Central memory CD4-positive, alpha-beta T cell (primary cell): ENCODE results near the gene LCNL1.

Source experiments
- DNase-seq: peaks from one replicate; pipeline ENCODE4 v3.0.0; 2022

Gene LCNL1

GRCh38 chr9:136977223-136977622 is 5.6 kb upstream of the LCNL1 start, which contains the start of gene PTGDS:
PTGDS (plus strand) TSS chr9:136977504; CDS start chr9:136977579, 75 bp downstream.
- no peak for DNase-seq

DNA sequence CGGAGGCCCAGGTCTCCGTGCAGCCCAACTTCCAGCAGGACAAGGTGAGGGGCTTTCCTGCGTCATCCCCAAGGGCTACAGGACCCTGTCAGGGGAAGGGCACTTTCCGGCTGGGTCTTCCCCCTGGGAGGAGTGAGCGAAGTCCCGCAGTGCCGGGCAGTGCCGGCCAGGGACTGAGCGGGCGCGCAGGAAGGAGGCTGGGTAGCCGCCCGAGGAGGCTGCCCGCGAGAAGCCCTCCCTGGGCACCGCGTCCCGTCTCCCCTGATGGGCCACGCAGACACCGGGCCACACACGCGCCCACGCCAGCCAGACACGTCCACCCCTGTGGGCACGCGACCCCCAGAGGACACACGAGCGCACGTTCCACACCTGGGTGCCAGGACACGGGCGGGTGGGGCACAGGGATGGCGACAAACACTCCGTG is 5.1 kb upstream of the LCNL1 start:
- no peak for DNase-seq

GRCh38 chr9:136978073-136978864 is 4.5 kb upstream of the LCNL1 start:
- peak; percentile 67 for DNase-seq

DNA sequence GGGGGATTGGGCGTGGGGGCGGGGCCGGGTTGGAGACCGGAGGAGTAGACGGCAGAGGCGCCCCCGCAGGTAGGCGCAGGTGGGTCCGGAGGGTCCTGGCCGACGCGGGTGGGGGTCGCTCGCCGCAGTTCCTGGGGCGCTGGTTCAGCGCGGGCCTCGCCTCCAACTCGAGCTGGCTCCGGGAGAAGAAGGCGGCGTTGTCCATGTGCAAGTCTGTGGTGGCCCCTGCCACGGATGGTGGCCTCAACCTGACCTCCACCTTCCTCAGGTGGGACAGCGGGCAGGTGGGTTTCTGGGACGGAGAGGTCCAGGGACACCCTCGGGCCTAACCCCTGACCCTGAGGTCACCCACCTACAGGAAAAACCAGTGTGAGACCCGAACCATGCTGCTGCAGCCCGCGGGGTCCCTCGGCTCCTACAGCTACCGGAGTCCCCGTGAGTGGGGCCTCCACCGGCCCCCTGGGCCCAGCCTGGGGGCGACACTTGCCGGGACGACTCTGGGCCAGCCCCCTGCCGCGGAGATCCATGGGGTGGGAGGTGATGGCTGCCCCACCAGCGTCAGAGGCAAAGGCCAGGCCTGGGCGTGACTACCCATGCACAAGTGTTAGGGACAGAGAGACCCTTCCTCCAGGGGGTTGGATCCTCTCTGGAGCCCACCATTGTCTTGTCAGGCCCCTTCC is 3.8 kb upstream of the LCNL1 start:
- DNase-seq, result no peak

DNA sequence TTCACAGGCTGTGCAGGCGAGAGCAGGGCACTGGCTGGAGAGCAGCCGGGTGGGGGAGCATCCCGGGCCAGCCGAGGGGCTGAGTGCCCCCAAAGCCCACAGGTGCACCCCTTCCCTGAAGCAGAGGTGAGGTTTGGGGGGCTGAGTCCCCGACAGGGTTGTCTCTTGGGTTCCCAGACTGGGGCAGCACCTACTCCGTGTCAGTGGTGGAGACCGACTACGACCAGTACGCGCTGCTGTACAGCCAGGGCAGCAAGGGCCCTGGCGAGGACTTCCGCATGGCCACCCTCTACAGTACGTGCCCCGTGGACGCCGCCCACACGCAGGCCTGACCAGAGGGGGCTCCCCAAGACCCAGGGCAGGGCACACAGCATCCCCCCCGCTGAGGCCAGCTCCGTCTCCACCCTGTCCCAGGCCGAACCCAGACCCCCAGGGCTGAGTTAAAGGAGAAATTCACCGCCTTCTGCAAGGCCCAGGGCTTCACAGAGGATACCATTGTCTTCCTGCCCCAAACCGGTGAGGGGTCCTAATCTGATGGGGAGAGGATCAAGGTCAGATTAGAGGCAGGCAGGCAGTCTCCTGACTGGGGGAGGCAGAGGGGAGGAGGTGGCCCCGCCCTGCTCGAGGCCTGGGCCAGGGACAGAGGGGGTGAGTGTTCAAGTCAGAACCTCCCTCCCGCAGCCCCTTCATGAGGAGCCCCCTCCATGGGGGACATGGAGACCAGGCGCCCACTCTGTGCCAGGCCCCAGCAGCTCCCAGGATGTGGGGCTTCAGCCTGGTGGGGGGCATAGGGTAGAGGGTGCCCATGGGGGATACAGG is 2.8 kb upstream of the LCNL1 start:
- no peak for DNase-seq

- no peak for DNase-seq
Measured at GRCh38 chr9:136980669-136981478, 1.9 kb upstream of the LCNL1 start.

GRCh38 chr9:136981588-136982231 is 1.1 kb upstream of the LCNL1 start:
- no peak for DNase-seq

DNA sequence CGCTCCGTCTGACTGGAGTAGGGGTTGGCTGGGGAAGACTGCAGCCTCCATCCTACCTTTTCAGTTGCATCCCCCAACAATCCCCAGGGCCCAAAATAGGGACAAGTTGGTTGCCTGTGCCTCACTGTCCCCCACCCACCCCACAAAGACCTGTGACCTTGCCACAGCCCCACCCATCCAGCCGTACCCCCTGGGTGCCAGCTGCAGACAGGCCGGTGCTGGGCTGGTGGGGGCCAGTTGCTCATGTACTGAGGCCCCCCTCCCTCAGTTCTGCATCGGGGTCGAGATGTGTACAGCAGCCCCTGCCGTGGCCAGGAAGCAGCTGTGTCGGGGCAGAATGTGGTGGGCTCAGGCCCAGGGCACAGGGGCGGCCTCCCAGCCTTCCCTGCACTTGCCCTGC is 374 bp downstream of the LCNL1 start:
- DNase-seq, result no peak

GRCh38 chr9:136983656-136984314 is 992 bp downstream of the LCNL1 start:
- DNase-seq, result no peak

DNA sequence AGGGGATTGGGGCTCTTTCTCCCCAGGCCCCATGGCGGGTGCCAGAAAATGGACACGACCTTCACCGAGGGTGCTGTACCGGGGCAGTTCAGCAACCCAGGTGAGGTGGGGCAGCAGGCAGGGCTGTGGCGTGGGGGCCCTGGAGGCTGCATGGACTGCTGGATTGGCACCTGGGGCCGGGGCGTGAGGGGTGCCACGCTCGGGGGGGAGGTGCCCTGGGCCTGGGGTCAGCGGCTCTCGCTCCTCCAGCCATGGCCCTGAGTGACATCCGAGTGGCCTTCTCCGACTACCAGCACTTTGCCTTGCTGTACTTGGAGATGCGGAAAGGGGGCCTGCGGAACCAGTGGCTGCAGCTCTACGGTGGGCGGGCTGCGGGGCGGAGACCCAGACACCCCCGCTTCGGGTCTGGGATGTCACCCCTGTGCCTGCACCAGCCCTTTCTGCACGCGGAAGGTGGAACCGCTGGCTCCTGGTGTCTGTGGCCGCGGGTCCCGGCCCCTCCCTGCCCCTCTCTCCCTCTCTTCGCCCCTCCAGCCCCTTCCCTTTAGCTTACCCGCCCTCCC is 1.8 kb downstream of the LCNL1 start:
- DNase-seq, result no peak

GRCh38 chr9:136985027-136985602 is 2.3 kb downstream of the LCNL1 start:
- DNase-seq, result no peak

GRCh38 chr9:136985853-136986252 is 3.1 kb downstream of the LCNL1 start:
- DNase-seq, result no peak

GRCh38 chr9:136988872-136989271 is 6.1 kb downstream of the LCNL1 start:
- no peak for DNase-seq

DNA sequence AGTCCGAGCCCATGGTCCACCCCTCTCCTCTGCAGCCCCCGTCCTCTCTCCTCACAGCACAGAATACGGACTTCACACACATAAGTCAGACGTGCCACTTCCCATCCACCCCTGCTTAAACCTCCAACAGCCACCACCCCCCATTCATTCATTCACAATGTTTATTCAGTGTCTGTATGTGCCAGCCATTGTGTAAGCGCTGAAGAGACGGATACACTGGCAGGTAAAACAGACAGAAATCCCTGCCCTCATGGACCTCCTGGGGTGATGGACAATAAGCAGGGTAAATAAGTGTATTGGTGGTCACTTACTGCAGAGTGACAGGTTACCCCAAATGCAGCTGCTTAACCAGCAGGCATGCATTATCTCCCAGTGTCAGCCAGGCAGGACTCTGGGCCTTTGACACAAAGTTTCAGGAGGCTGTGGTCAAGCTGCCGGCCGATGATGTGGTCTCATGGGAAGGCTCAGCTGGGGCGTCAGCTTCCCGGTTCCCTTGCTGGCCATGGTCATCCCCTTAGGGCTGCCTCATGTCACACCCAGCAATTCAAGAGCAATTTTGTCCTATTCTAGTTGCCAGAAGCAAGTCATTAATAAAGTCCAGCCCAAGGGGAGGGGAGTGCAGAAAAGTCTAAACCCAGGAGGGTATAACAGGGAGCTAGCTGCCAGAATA is 7.6 kb downstream of the LCNL1 start:
- no peak for DNase-seq

DNA sequence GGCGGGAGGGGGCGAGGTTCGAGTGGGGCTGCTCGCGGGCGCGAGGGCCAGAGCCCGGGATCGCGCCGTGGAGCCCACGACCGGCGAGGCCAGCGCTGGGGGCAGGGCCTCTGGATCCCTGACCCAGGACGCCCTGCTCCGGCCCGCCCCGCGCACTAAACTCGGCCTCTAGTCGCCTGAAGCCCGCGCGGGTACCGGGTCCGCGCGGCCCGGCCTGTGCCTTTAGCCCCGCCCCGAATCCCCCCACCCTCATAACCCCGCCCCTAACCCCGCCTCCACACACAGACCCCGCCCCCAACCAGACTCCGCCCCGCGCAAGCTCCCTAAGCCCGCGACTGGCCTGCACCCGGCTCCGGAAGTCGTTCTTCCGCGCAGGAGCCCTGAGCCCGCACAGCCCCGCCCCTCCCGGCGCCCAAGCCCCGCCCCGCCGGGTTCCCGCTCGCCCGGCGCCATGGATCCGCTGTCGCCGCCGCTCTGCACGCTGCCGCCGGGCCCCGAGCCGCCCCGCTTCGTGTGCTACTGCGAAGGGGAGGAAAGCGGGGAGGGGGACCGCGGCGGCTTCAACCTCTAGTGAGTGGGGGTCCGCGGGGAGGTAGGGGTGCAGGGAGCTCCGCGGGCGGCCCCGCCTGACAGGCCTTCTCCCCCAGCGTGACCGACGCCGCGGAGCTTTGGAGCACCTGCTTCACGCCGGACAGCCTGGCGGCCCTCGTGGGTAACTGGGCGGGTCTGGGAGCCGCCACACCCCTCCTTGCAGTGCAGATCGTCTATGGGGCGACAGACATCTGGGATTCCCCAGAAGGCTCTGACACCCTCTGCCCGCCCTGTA is 9.4 kb downstream of the LCNL1 start, which contains the start of gene PAXX:
Gene PAXX, plus strand, starts transcription at position 430 of the 826 bp plus-strand sequence. Its CDS starts 22 bp downstream, at position 452.
- DNase-seq, result peak; percentile 92

DNA sequence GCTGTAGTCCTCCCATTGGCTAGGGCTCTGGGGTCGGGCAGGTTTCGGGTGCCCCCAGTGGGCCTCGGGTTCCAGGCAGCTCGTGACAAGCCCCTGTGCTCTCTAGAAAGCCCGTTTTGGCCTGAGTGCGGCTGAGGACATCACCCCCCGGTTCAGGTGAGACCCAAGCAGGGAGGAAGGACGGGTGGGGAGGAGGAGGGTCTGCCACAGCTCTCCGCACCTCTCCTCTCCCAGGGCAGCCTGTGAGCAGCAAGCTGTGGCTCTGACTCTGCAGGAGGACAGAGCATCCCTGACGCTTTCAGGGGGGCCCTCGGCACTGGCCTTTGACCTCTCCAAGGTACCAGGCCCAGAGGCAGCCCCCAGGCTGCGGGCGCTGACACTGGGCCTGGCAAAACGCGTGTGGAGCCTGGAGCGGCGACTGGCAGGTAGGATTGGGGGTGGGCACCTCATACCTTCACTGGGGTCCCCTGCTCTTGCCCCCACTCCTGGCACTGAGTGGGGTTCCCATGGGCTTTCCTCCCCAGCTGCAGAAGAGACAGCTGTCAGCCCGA is 10.1 kb downstream of the LCNL1 start:
- no peak for DNase-seq

DNA sequence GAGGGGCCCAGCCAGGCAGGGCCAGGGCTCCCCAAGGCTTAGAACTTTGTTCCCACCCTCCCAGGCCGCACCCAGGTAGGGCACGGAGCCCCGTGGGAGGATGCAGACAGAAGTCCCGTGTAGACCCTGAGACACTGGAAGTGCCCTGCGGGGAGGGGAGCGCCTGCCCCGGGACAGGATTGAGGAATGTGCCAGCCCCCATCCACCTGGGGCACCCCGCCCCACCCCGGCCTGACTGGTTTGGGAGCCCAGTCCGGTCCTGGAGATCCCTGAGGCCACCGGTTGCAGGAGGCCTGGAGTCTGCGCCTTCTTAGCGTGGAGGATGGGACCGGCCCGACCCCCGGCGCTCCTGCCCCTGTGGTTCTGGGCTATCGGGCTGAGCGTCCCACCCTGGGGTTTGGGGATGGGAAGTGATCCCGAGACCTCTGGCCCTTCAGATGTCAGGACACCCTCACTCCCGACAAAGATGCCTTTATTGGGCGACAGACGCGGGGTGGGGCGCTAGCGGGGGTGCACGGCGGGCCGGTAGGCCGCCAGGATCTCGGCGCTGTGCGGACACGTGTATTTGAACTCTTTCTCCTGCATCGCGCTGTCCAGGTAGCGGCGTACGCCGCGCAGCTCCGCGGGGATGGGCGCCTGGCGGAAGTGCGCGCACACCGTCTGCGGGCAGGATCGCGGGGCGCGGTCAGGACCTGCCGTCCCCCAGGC is 11.5 kb downstream of the LCNL1 start:
- no peak for DNase-seq

- no peak for DNase-seq
Measured at GRCh38 chr9:136994888-136995230, 12.1 kb downstream of the LCNL1 start.
